Activated CD8-positive, alpha-beta T cell treated with anti-CD3 and anti-CD28 coated beads, Interleukin-2, amount 10 ng/mL, durations not matched to agents 7 days and 5 days (primary cell): Measurements from ENCODE around the gene TRPM1. TPM values are rescaled to one million over a fixed set of nuclear protein-coding genes. Genes with fewer than 3 reads are reported as not detected.

Source experiments
- ATAC-seq: fragments of 150-1000 bp; cut with Tn5 transposase; one replicate; pipeline ENCODE4 v1.10.0; 2021; ENCODE audit warnings: moderate library complexity
- CTCF ChIA-PET: fragments of 350-600 bp; sonication (Branson Sonifier 250); formaldehyde crosslinking; loops from one replicate; lab custom pipeline; 2021; ENCODE audit warnings: antibody characterized with exemption; lab: Charles Lee
- POLR2A ChIA-PET: fragments of 350-600 bp; sonication (Branson Sonifier 250); formaldehyde crosslinking; loops from one replicate; lab custom pipeline; 2021; ENCODE audit warnings: antibody characterized with exemption; lab: Charles Lee
- DNase-seq: peaks from one replicate; pipeline ENCODE4 v3.0.0-alpha.2; 2020
- H3K27ac Mint-ChIP-seq: one replicate; pipeline ENCODE4 v1.8.0; 2021; ENCODE audit warnings: mild to moderate bottlenecking, mixed read lengths
- H3K27me3 Mint-ChIP-seq: one replicate; pipeline ENCODE4 v1.8.0; 2021; ENCODE audit warnings: low read depth, mixed read lengths
- H3K36me3 Mint-ChIP-seq: one replicate; pipeline ENCODE4 v1.8.0; 2021; ENCODE audit warnings: low read depth, mixed read lengths
- H3K4me1 Mint-ChIP-seq: one replicate; pipeline ENCODE4 v1.8.0; 2021; ENCODE audit warnings: low read depth, mixed read lengths
- H3K4me3 Mint-ChIP-seq: one replicate; pipeline ENCODE4 v1.8.0; 2021; ENCODE audit warnings: mild to moderate bottlenecking, mixed read lengths
- H3K9me3 Mint-ChIP-seq: one replicate; pipeline ENCODE4 v1.8.0; 2022; ENCODE audit warnings: mixed read lengths; ENCODE audit not compliant: insufficient read depth
- microRNA-seq: library from miRNA; unstranded; fragments of <30 nt; microRNA quantifications from one replicate; pipeline ENCODE4 v1.2.0, GENCODE V29; 2022
- total RNA-seq, 2 experiments: library from RNA; stranded (reverse); gene quantifications; one replicate each; pipeline ENCODE4 v1.2.3, GENCODE V29; 2021

Gene TRPM1
- total RNA-seq, 2 experiments from 2014 or later: not detected

DNA sequence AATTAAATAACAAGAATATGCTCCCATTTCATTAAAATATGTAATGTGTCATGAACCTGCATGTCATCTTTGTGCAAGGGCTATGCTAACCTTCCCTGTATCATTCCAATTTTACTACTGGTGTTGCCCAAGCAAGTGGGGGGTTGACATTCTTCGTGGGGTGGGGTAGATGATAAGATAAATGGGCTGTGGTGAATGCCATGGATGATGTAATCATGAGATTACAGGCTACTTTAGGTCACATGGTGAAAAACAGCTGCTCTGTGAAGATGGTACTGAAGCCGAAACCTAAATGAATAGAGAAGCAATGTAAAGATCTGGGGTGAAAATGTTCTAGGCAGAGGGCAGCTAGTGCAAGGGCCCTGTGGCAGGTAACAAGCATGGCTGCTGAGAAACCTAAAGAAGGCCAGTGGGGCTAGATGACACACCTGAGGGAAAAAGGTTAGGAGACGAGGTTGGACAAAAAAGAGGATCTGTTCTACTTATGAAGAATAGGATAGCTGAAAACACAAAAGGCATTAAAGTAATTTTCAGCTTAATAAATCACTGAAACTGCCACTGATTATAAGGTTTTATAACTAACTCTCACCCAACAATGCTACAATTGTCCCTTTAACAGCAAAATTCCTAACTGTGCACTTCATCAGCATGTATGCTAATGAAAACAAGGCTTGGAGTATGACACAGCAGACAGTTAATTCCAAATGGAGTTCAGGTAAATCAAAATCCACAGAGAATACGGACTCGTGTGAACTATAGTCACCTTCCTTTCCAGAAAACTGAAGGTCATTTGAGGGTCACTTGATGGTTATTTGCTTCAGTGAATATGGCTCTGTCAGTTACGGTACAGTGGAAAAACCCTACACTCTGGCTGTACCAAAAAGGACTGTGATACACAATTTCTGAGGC, 145.1 kb downstream of the TRPM1 start:
- Mint-ChIP-seq H3K4me3 (no peak overlapping the region), H3K9me3 (no peaks in the 10 kb centered on the region), H3K27ac (no peak overlapping the region), H3K4me1 (peaks cover 13% of the 10 kb centered on the region), H3K36me3 (peaks cover 70% of the 10 kb centered on the region), H3K27me3 (no peaks in the 10 kb centered on the region)
- DNase-seq: no peak
- ATAC-seq: no peak
- POLR2A ChIA-PET: no interaction called here
- CTCF ChIA-PET: no interaction called here

DNA sequence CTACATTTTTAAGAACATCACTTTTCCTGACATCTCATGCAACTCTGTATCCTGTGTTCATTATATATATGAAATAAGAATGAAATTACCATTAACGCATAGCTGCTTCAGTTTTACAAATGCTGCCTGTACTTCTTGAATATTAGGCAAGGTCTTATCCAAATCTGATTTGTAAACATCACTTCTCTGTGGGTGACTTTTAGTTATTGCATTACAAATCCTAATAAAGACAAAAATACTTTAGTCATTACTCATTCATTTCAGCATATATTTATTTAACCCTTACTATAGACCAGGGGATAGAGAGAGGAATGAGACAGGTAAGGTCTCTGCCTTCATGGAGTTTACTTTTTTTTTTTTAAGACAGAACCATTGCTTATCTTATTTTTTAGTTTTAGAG, 146.9 kb downstream of the TRPM1 start:
- Mint-ChIP-seq H3K4me3 (no peak overlapping the region), H3K9me3 (no peaks in the 10 kb centered on the region), H3K27me3 (no peaks in the 10 kb centered on the region), H3K4me1 (peaks cover 13% of the 10 kb centered on the region), H3K27ac (no peak overlapping the region), H3K36me3 (peaks cover 73% of the 10 kb centered on the region)
- ChIA-PET POLR2A (no interaction called here), CTCF (no interaction called here)
- ATAC-seq (no peak), DNase-seq (no peak)

DNA sequence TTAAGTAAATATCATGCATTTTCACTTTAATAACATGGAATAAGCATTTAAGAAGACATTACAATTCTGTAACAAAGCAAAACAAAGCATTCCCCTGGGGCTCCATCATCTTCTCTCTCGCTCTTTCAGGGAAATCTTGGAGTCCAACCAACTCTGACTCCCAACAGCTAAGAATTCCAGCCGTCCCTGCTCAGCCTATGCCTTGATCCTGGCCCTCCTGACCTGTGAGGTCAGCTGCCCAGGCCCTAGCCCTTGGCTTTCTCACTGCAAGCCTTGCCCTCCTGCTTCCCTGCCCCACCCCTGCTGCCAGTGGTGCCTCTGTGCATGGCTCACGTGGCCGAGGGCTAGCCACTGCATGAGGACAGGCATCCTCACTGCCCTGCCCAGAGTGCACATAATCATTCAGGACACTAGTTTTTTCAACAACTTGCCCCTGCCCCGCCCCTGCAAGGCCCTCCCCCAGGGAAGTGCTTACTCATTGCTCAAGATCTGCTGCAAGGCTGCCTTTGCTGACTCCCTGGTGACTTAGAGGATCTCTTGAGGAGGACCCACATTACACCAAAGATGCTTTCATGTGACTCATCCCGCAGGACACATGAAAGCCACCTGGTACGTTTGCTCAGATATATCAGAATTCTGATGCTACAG, 147.7 kb downstream of the TRPM1 start:
- Mint-ChIP-seq H3K4me1 (peaks cover 13% of the 10 kb centered on the region), H3K9me3 (peaks cover 5% of the 10 kb centered on the region), H3K4me3 (no peak overlapping the region), H3K27me3 (no peaks in the 10 kb centered on the region), H3K36me3 (peaks cover 73% of the 10 kb centered on the region), H3K27ac (peak overlapping the region; percentile 73)
- ATAC-seq (no peak), DNase-seq (no peak)
- ChIA-PET POLR2A (interaction anchor here (0.6 kb wide), 1 partner anchor 130 kb away, joined by 3 read pairs; no protein-coding TSS in a partner anchor), CTCF (interaction anchor here (1.1 kb wide), 1 partner anchor 15 kb away, joined by 3 read pairs; no protein-coding TSS in a partner anchor)

DNA sequence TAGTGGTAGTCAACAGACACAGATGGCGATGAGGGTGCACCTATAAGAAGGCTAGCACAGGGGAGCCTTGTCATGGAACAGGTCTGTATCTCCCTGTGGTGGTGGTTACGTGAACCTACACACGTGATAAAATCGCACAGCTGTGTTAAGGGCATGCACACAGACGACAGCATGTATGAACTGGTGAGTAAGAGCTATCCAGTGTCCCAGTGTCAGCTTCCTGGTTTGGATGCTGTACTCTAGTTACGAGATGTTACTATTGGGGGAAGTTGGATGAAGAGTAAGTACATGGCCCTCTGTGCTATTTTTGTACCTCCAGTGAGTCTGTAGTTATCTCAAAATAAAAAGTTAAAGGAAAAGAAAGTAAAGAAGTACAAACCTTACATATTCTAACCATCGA, 148.3 kb downstream of the TRPM1 start:
- Mint-ChIP-seq H3K9me3 (peaks cover 5% of the 10 kb centered on the region), H3K4me3 (no peak overlapping the region), H3K36me3 (peaks cover 75% of the 10 kb centered on the region), H3K27ac (no peak overlapping the region), H3K4me1 (peaks cover 13% of the 10 kb centered on the region), H3K27me3 (no peaks in the 10 kb centered on the region)
- ChIA-PET POLR2A (interaction anchor here (0.6 kb wide), 1 partner anchor 131 kb away, joined by 3 read pairs; no protein-coding TSS in a partner anchor), CTCF (interaction anchor here (1.1 kb wide), 1 partner anchor 14 kb away, joined by 3 read pairs; no protein-coding TSS in a partner anchor)
- no peak for ATAC-seq
- DNase-seq: no peak

Small RNA genes lying within 50 kb of the gene (microRNA-seq; reads per million reads assigned to microRNA genes)
- not detected for gene MIR211

Other genes starting within 250 kb of the TRPM1 start
- 10 to 100 TPM; 11.5 TPM for gene FAN1, start 197.8 kb downstream of the TRPM1 start, total RNA-seq
- gene MTMR10, start 110.1 kb downstream of the TRPM1 start, total RNA-seq: 10 to 100 TPM; 21.9 to 22.3 TPM
- 100 to 1,000 TPM; 214 to 215 TPM for gene KLF13, start 225.1 kb upstream of the TRPM1 start, total RNA-seq